Nephron progenitor cell (in vitro differentiated cells): ENCODE measurements around the gene MFAP3.

Experiments used
- DNase-seq: peaks from one replicate; pipeline ENCODE4 v3.0.0; 2021
- H3K27ac Mint-ChIP-seq: 2 replicates; pipeline ENCODE4 v1.8.0; 2021; ENCODE audit warnings: mild to moderate bottlenecking, moderate library complexity, mixed read lengths
- H3K27me3 Mint-ChIP-seq: 2 replicates; pipeline ENCODE4 v1.8.0; 2021; ENCODE audit warnings: mild to moderate bottlenecking, low read depth, mixed read lengths; ENCODE audit not compliant: poor library complexity
- H3K36me3 Mint-ChIP-seq: 2 replicates; pipeline ENCODE4 v1.8.0; 2021; ENCODE audit warnings: low read depth, mixed read lengths
- H3K4me1 Mint-ChIP-seq: 2 replicates; pipeline ENCODE4 v1.8.0; 2021; ENCODE audit warnings: mixed read lengths
- H3K4me3 Mint-ChIP-seq: 2 replicates; pipeline ENCODE4 v1.8.0; 2021; ENCODE audit warnings: mild to moderate bottlenecking, moderate library complexity, mixed read lengths
- H3K9me3 Mint-ChIP-seq: 2 replicates; pipeline ENCODE4 v1.8.0; 2021; ENCODE audit warnings: mild to moderate bottlenecking, moderate library complexity, mixed read lengths
- CTCF ChIP-seq: fragments of 200-600 bp; sonication (generic); IDR thresholded peaks from 2 replicates; pipeline ENCODE4 v1.5.0; 2021; ENCODE audit warnings: antibody characterized with exemption

The MFAP3 gene

GRCh38 chr5:154025951-154026350 lies 12.8 kb upstream of the MFAP3 start:
- no peak for TF ChIP-seq CTCF
- H3K27me3 Mint-ChIP-seq = no peaks in the 10 kb centered on the region
- no peak overlapping the region for H3K27ac Mint-ChIP-seq
- peaks cover 47% of the 10 kb centered on the region for H3K36me3 Mint-ChIP-seq
- peaks cover 16% of the 10 kb centered on the region for H3K9me3 Mint-ChIP-seq
- no peak overlapping the region for H3K4me3 Mint-ChIP-seq
- DNase-seq = no peak
- peaks cover 8% of the 10 kb centered on the region for H3K4me1 Mint-ChIP-seq

GRCh38 chr5:154031937-154032489 lies 6.8 kb upstream of the MFAP3 start:
- Mint-ChIP-seq H3K27ac (no peak overlapping the region), H3K27me3 (peaks cover 3% of the 10 kb centered on the region), H3K4me3 (no peak overlapping the region), H3K4me1 (peaks cover 10% of the 10 kb centered on the region), H3K36me3 (peaks cover 19% of the 10 kb centered on the region), H3K9me3 (no peaks in the 10 kb centered on the region)
- no peak for DNase-seq
- no peak for TF ChIP-seq CTCF

GRCh38 chr5:154034944-154035343 lies 3.8 kb upstream of the MFAP3 start:
- H3K27ac Mint-ChIP-seq = no peak overlapping the region

GRCh38 chr5:154038261-154038706 lies 483 bp upstream of the MFAP3 start:
- no peak for DNase-seq
- H3K27me3 Mint-ChIP-seq = peaks cover 5% of the 10 kb centered on the region
- H3K4me1 Mint-ChIP-seq = peaks cover 26% of the 10 kb centered on the region
- peak overlapping the region; percentile 97 for H3K4me3 Mint-ChIP-seq
- no peaks in the 10 kb centered on the region for H3K36me3 Mint-ChIP-seq
- H3K27ac Mint-ChIP-seq = peak overlapping the region; percentile 91
- H3K9me3 Mint-ChIP-seq = no peaks in the 10 kb centered on the region
- TF ChIP-seq CTCF = no peak

More at GRCh38 chr5:154034944-154035343, 3.8 kb upstream of the MFAP3 start:
- no peak for DNase-seq
- Mint-ChIP-seq H3K9me3 (no peaks in the 10 kb centered on the region), H3K4me3 (no peak overlapping the region), H3K27me3 (peaks cover 7% of the 10 kb centered on the region), H3K36me3 (peaks cover 11% of the 10 kb centered on the region), H3K4me1 (peaks cover 26% of the 10 kb centered on the region)
- TF ChIP-seq CTCF = no peak

GRCh38 chr5:154039458-154039829 lies 677 bp downstream of the MFAP3 start:
- peak overlapping the region; percentile 91 for H3K27ac Mint-ChIP-seq
- no peaks in the 10 kb centered on the region for H3K36me3 Mint-ChIP-seq
- TF ChIP-seq CTCF = no peak
- peaks cover 26% of the 10 kb centered on the region for H3K4me1 Mint-ChIP-seq
- no peak for DNase-seq
- peaks cover 5% of the 10 kb centered on the region for H3K27me3 Mint-ChIP-seq
- H3K9me3 Mint-ChIP-seq = no peaks in the 10 kb centered on the region
- H3K4me3 Mint-ChIP-seq = peak overlapping the region; percentile 97

- H3K36me3 Mint-ChIP-seq = peaks cover 14% of the 10 kb centered on the region
- H3K4me1 Mint-ChIP-seq = peaks cover 19% of the 10 kb centered on the region
- H3K27me3 Mint-ChIP-seq = peaks cover 5% of the 10 kb centered on the region
- no peak overlapping the region for H3K27ac Mint-ChIP-seq
- no peak overlapping the region for H3K4me3 Mint-ChIP-seq
- no peak for DNase-seq
- H3K9me3 Mint-ChIP-seq = no peaks in the 10 kb centered on the region
- TF ChIP-seq CTCF = no peak
Measured at GRCh38 chr5:154042766-154043165, 4.0 kb downstream of the MFAP3 start.
